Measurements from ENCODE around the gene ZNF513.

The ZNF513 gene

DNA sequence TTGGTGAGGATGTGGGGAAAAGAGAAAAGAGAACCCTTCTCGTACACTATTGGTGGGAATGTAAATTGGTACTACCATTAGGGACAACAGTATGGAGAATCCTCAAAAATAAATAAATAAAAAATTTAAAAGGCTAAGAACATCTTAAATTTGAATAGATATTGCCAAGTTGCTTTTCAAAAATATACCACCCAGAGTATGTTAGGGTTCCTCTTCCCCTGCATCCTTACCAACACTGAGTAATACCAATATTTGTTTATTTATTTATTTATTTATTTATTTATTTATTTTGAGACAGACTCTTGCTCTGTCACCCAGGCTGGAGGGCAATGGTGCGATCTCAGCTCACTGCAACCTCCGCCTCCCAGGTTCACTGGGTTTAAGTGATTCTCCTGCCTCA, 42.4 kb upstream of the ZNF513 start:
- TF ChIP-seq SNAI2 (CRISPR knock-in tag; IDR thresholded peaks at IDR 0.05) (no peak), ZFP30 (CRISPR knock-in tag; IDR thresholded peaks at IDR 0.05) (no peak), ZNF565 (CRISPR knock-in tag; conservative IDR thresholded peaks at IDR 0.05; ENCODE audit: low read depth) (no peak), ZNF70 (CRISPR knock-in tag; IDR thresholded peaks at IDR 0.05) (no peak), PPARA (CRISPR knock-in tag; IDR thresholded peaks at IDR 0.05; ENCODE audit: borderline replicate concordance) (no peak), OSR1 (CRISPR knock-in tag; IDR thresholded peaks at IDR 0.05) (no peak)
- TF ChIP-seq, protein P1, sequence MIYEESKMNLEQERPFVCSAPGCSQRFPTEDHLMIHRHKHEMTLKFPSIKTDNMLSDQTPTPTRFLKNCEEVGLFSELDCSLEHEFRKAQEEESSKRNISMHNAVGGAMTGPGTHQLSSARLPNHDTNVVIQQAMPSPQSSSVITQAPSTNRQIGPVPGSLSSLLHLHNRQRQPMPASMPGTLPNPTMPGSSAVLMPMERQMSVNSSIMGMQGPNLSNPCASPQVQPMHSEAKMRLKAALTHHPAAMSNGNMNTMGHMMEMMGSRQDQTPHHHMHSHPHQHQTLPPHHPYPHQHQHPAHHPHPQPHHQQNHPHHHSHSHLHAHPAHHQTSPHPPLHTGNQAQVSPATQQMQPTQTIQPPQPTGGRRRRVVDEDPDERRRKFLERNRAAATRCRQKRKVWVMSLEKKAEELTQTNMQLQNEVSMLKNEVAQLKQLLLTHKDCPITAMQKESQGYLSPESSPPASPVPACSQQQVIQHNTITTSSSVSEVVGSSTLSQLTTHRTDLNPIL (CRISPR knock-in tag; IDR thresholded peaks at IDR 0.05; ENCODE audit: low read depth) = no peak
- TF ChIP-seq, protein P2, sequence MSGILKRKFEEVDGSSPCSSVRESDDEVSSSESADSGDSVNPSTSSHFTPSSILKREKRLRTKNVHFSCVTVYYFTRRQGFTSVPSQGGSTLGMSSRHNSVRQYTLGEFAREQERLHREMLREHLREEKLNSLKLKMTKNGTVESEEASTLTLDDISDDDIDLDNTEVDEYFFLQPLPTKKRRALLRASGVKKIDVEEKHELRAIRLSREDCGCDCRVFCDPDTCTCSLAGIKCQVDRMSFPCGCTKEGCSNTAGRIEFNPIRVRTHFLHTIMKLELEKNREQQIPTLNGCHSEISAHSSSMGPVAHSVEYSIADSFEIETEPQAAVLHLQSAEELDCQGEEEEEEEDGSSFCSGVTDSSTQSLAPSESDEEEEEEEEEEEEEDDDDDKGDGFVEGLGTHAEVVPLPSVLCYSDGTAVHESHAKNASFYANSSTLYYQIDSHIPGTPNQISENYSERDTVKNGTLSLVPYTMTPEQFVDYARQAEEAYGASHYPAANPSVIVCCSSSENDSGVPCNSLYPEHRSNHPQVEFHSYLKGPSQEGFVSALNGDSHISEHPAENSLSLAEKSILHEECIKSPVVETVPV (CRISPR knock-in tag; IDR thresholded peaks at IDR 0.05) = no peak
- TF ChIP-seq, protein P3, sequence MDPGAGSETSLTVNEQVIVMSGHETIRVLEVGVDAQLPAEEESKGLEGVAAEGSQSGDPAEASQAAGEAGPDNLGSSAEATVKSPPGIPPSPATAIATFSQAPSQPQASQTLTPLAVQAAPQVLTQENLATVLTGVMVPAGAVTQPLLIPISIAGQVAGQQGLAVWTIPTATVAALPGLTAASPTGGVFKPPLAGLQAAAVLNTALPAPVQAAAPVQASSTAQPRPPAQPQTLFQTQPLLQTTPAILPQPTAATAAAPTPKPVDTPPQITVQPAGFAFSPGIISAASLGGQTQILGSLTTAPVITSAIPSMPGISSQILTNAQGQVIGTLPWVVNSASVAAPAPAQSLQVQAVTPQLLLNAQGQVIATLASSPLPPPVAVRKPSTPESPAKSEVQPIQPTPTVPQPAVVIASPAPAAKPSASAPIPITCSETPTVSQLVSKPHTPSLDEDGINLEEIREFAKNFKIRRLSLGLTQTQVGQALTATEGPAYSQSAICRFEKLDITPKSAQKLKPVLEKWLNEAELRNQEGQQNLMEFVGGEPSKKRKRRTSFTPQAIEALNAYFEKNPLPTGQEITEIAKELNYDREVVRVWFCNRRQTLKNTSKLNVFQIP (CRISPR knock-in tag; IDR thresholded peaks at IDR 0.05; ENCODE audit: borderline replicate concordance, low read depth) = no peak
- no peak for ATAC-seq

DNA sequence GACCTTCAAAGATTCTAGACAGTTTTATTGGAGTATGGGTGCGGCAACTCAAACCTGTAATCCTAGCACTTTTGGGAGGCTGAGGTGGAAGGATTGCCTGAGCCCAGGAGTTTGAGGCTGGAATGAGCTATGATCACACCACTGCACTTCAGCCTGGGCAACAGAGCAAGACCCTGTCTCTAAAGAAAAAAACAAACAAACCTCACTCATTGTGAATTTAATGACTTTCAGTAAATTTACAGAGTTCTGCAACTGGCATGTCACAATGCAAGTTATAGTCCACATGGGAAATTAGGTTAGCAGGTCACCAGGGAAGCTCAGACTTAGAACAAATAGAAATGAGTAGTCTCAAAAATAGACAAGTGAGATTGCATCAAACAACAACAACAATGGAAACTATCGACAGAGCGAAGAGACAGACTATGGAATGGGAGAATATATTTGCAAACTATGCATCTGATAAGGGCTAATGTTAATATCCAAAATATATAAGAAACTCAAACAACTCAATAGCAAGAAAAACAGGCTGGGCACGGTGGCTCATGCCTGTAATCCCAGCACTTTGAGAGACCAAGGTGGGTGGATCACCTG, 41.2 kb upstream of the ZNF513 start:
- ATAC-seq = no peak
- TF ChIP-seq TOX (CRISPR knock-in tag; IDR thresholded peaks at IDR 0.05; ENCODE audit: borderline replicate concordance) = no peak
- no peak for TF ChIP-seq ZFP3 (CRISPR knock-in tag; IDR thresholded peaks at IDR 0.05)
- no peak for TF ChIP-seq ZNF70 (CRISPR knock-in tag; IDR thresholded peaks at IDR 0.05)
- TF ChIP-seq OSR1 (CRISPR knock-in tag; IDR thresholded peaks at IDR 0.05) = no peak
- no peak for TF ChIP-seq ESRRG (CRISPR knock-in tag; IDR thresholded peaks at IDR 0.05)
- TF ChIP-seq, protein P4, sequence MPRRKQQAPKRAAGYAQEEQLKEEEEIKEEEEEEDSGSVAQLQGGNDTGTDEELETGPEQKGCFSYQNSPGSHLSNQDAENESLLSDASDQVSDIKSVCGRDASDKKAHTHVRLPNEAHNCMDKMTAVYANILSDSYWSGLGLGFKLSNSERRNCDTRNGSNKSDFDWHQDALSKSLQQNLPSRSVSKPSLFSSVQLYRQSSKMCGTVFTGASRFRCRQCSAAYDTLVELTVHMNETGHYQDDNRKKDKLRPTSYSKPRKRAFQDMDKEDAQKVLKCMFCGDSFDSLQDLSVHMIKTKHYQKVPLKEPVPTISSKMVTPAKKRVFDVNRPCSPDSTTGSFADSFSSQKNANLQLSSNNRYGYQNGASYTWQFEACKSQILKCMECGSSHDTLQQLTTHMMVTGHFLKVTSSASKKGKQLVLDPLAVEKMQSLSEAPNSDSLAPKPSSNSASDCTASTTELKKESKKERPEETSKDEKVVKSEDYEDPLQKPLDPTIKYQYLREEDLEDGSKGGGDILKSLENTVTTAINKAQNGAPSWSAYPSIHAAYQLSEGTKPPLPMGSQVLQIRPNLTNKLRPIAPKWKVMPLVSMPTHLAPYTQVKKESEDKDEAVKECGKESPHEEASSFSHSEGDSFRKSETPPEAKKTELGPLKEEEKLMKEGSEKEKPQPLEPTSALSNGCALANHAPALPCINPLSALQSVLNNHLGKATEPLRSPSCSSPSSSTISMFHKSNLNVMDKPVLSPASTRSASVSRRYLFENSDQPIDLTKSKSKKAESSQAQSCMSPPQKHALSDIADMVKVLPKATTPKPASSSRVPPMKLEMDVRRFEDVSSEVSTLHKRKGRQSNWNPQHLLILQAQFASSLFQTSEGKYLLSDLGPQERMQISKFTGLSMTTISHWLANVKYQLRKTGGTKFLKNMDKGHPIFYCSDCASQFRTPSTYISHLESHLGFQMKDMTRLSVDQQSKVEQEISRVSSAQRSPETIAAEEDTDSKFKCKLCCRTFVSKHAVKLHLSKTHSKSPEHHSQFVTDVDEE (CRISPR knock-in tag; IDR thresholded peaks at IDR 0.05) = no peak
- TF ChIP-seq, protein P3 (CRISPR knock-in tag; IDR thresholded peaks at IDR 0.05; ENCODE audit: borderline replicate concordance, low read depth) = no peak
- no peak for TF ChIP-seq ARNTL (CRISPR knock-in tag; IDR thresholded peaks at IDR 0.05; ENCODE audit: borderline replicate concordance, low read depth)
- TF ChIP-seq BACH2 (CRISPR knock-in tag; IDR thresholded peaks at IDR 0.05; ENCODE audit: borderline replicate concordance) = no peak
- TF ChIP-seq, protein P2 (CRISPR knock-in tag; IDR thresholded peaks at IDR 0.05) = no peak
- TF ChIP-seq ZNF565 (CRISPR knock-in tag; conservative IDR thresholded peaks at IDR 0.05; ENCODE audit: low read depth) = no peak
- TF ChIP-seq, protein P1 (CRISPR knock-in tag; IDR thresholded peaks at IDR 0.05; ENCODE audit: low read depth) = no peak
- TF ChIP-seq PPARA (CRISPR knock-in tag; IDR thresholded peaks at IDR 0.05; ENCODE audit: borderline replicate concordance) = no peak
- no peak for TF ChIP-seq ZFP30 (CRISPR knock-in tag; IDR thresholded peaks at IDR 0.05)
- no peak for TF ChIP-seq ZNF8 (CRISPR knock-in tag; IDR thresholded peaks at IDR 0.05)
- TF ChIP-seq GLIS3 (CRISPR knock-in tag; IDR thresholded peaks at IDR 0.05) = no peak
- no peak for TF ChIP-seq TCF4 (CRISPR knock-in tag; IDR thresholded peaks at IDR 0.05; ENCODE audit: borderline replicate concordance)
- TF ChIP-seq ZC3H10 (CRISPR knock-in tag; IDR thresholded peaks at IDR 0.05) = no peak
- no peak for TF ChIP-seq RARB (CRISPR knock-in tag; IDR thresholded peaks at IDR 0.05)
- TF ChIP-seq, protein P5, sequence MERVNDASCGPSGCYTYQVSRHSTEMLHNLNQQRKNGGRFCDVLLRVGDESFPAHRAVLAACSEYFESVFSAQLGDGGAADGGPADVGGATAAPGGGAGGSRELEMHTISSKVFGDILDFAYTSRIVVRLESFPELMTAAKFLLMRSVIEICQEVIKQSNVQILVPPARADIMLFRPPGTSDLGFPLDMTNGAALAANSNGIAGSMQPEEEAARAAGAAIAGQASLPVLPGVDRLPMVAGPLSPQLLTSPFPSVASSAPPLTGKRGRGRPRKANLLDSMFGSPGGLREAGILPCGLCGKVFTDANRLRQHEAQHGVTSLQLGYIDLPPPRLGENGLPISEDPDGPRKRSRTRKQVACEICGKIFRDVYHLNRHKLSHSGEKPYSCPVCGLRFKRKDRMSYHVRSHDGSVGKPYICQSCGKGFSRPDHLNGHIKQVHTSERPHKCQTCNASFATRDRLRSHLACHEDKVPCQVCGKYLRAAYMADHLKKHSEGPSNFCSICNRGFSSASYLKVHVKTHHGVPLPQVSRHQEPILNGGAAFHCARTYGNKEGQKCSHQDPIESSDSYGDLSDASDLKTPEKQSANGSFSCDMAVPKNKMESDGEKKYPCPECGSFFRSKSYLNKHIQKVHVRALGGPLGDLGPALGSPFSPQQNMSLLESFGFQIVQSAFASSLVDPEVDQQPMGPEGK (CRISPR knock-in tag; IDR thresholded peaks at IDR 0.05; ENCODE audit: borderline replicate concordance) = no peak

Measured in SK-N-SH treated with all-trans-retinoic acid at 6 μM for 48 hours (cell line).